OCI-LY3 (cell line): ENCODE data around the gene SLC12A8.

ENCODE experiments used
- CTCF ChIP-seq: fragments of 200-600, 300-600 bp; sonication (generic); IDR thresholded peaks from 2 replicates; pipeline ENCODE4 v1.5.1; 2014; ENCODE audit warnings: antibody characterized with exemption, low read length, low read depth
- EZH2phosphoT487 ChIP-seq: fragments of 200-600 bp; shearing (Covaris generic); IDR thresholded peaks from 2 replicates; pipeline ENCODE4 v1.6.1; 2018; ENCODE audit warnings: antibody characterized with exemption, mixed run types, low read depth

- no peak for TF ChIP-seq CTCF
- TF ChIP-seq EZH2phosphoT487, result no peak
Observed at GRCh38 chr3:125112981-125113380, 99.6 kb downstream of the SLC12A8 start.
